ENCODE data around the gene POLR3B. TPM values are rescaled to one million over a fixed set of nuclear protein-coding genes. Genes with fewer than 3 reads are reported as not detected.

POLR3B gene
- total RNA-seq, 1 experiment from 2014 or later, result 14.8 TPM

DNA sequence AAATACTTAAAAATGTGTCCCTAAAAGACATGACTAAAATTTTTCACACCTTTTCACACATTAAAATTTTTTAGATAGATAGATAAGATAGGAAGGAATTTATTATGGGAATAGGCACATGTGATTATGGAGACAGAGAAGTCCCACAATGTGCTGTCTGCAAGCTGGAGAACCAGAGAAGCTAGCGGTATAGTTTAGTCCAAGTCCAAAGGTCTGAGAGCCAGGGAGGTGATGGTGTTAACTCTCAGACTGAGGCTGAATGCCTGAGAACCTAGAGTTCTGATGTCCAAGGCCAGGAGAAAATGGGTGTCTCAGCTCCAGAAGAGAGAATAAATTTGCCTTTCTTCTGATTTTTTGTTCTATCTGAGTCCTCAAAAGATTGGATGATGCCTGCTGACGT is 65.7 kb downstream of the POLR3B start:
- TF ChIP-seq, protein P1, sequence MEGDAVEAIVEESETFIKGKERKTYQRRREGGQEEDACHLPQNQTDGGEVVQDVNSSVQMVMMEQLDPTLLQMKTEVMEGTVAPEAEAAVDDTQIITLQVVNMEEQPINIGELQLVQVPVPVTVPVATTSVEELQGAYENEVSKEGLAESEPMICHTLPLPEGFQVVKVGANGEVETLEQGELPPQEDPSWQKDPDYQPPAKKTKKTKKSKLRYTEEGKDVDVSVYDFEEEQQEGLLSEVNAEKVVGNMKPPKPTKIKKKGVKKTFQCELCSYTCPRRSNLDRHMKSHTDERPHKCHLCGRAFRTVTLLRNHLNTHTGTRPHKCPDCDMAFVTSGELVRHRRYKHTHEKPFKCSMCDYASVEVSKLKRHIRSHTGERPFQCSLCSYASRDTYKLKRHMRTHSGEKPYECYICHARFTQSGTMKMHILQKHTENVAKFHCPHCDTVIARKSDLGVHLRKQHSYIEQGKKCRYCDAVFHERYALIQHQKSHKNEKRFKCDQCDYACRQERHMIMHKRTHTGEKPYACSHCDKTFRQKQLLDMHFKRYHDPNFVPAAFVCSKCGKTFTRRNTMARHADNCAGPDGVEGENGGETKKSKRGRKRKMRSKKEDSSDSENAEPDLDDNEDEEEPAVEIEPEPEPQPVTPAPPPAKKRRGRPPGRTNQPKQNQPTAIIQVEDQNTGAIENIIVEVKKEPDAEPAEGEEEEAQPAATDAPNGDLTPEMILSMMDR (conservative IDR thresholded peaks at IDR 0.05; ENCODE audit: low read depth, low read length), result no peak
- no peak for TF ChIP-seq EZH2 (IDR thresholded peaks at IDR 0.05; ENCODE audit: borderline replicate concordance, low read depth, low read length, poor library complexity, severe bottlenecking)
- ChIA-PET POLR2A (ENCODE audit: low non-redundant PET) (no interaction called here), CTCF (no interaction called here)
- H3K27ac ChIP-seq (ENCODE audit: low read depth, low read length, poor library complexity, severe bottlenecking), result no peak overlapping the region
- no peaks in the 10 kb centered on the region for H3K9me3 ChIP-seq (ENCODE audit: low read depth, low read length, poor library complexity, severe bottlenecking)
- H3K27me3 ChIP-seq (replicated peaks; ENCODE audit: insufficient read depth, low read depth, low read length, poor library complexity), result no peaks in the 10 kb centered on the region
- intact Hi-C loops (cut with micrococcal nuclease; ENCODE audit: unreplicated experiment), result no loop called here
- no peaks in the 10 kb centered on the region for H3K36me3 ChIP-seq (ENCODE audit: insufficient read depth, low read length, poor library complexity, severe bottlenecking)
- no peak overlapping the region for H3K4me3 ChIP-seq (ENCODE audit: low read depth, low read length, poor library complexity, severe bottlenecking)
- H3K4me1 ChIP-seq (ENCODE audit: insufficient read depth, low read length, poor library complexity, severe bottlenecking), result peaks cover 8% of the 10 kb centered on the region
- DNase-seq (ENCODE audit: low spot score), result no peak
- BruUV-seq (replicated peaks), result no TSS peak

DNA sequence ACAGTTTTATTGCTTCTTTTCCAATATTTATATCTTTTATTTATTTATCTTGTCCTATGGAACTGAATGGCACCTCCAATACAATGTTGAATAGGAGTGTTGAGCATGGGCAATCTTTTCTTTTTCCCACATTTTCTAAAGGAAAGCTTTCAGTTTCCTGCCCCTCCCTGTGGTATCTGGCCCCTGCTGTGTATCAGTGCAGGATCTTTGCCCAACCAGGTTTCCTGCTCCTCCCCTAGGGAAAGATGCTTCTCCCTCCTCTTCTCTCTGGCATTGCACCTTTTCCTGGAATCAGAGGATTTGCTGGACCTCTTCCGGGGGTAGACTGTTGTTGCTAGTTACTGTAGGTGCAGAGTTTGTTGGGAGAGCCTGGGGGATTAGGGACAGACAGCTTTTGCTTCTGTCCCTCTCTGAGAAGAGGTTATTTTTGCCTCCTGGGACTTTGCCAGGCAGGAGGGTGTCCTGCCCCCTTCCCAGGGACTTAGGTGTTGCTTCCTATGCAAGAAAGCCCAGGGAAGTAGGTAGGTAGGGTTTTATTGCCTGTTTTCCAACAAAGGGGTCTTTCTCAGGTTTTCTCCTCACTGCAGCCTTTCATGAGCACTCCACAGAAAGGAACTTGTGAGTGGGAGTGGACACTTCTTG is 67.6 kb downstream of the POLR3B start:
- Histone ChIP-seq H3K4me3 (ENCODE audit: low read depth, low read length, poor library complexity, severe bottlenecking) (no peak overlapping the region), H3K36me3 (ENCODE audit: insufficient read depth, low read length, poor library complexity, severe bottlenecking) (no peaks in the 10 kb centered on the region), H3K4me1 (ENCODE audit: insufficient read depth, low read length, poor library complexity, severe bottlenecking) (no peaks in the 10 kb centered on the region), H3K27ac (ENCODE audit: low read depth, low read length, poor library complexity, severe bottlenecking) (no peak overlapping the region), H3K9me3 (ENCODE audit: low read depth, low read length, poor library complexity, severe bottlenecking) (no peaks in the 10 kb centered on the region), H3K27me3 (replicated peaks; ENCODE audit: insufficient read depth, low read depth, low read length, poor library complexity) (no peaks in the 10 kb centered on the region)
- no TSS peak for BruUV-seq (replicated peaks)
- ChIA-PET POLR2A (ENCODE audit: low non-redundant PET) (no interaction called here), CTCF (no interaction called here)
- peak; percentile 6 for DNase-seq (ENCODE audit: low spot score)
- no peak for TF ChIP-seq EZH2 (IDR thresholded peaks at IDR 0.05; ENCODE audit: borderline replicate concordance, low read depth, low read length, poor library complexity, severe bottlenecking)
- TF ChIP-seq, protein P1 (conservative IDR thresholded peaks at IDR 0.05; ENCODE audit: low read depth, low read length), result no peak
- intact Hi-C loops (cut with micrococcal nuclease; ENCODE audit: unreplicated experiment), result no loop called here

DNA sequence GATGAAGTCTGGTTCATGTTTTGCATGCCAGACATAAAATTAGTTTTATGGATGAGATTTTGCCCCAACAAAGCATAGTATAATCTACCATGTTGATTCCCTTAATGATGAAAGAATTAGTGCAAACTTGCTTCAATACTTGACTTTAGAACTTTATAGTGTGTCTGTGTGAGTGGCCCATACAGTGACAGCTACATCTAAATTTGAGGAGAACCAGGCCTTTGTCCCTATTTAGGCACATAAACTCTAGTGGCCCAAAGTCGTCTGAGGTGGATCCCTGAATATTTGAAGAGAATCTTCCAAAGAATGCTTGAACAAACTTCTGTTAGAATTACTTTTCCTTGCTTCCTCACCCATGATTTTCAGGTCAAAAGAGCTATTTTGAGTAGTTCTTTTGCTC is 70.4 kb downstream of the POLR3B start:
- Histone ChIP-seq H3K27me3 (replicated peaks; ENCODE audit: insufficient read depth, low read depth, low read length, poor library complexity) (no peaks in the 10 kb centered on the region), H3K36me3 (ENCODE audit: insufficient read depth, low read length, poor library complexity, severe bottlenecking) (no peaks in the 10 kb centered on the region), H3K27ac (ENCODE audit: low read depth, low read length, poor library complexity, severe bottlenecking) (no peak overlapping the region), H3K4me1 (ENCODE audit: insufficient read depth, low read length, poor library complexity, severe bottlenecking) (no peaks in the 10 kb centered on the region), H3K9me3 (ENCODE audit: low read depth, low read length, poor library complexity, severe bottlenecking) (no peaks in the 10 kb centered on the region), H3K4me3 (ENCODE audit: low read depth, low read length, poor library complexity, severe bottlenecking) (no peak overlapping the region)
- intact Hi-C loops (cut with micrococcal nuclease; ENCODE audit: unreplicated experiment), result no loop called here
- CTCF ChIA-PET, result no interaction called here
- no peak for DNase-seq (ENCODE audit: low spot score)
- TF ChIP-seq, protein P1 (conservative IDR thresholded peaks at IDR 0.05; ENCODE audit: low read depth, low read length), result no peak
- TF ChIP-seq EZH2 (IDR thresholded peaks at IDR 0.05; ENCODE audit: borderline replicate concordance, low read depth, low read length, poor library complexity, severe bottlenecking), result no peak
- POLR2A ChIA-PET (ENCODE audit: low non-redundant PET), result no interaction called here
- no TSS peak for BruUV-seq (replicated peaks)
